ENCODE results near the gene HIF3A. TPM values are rescaled to one million over a fixed set of nuclear protein-coding genes. Genes with fewer than 3 reads are reported as not detected.
"Not testable (repeated sequence)": the region's sequence is repeated elsewhere in the genome, so short reads cannot be mapped to it uniquely, and the experiment has no call there.

Gene HIF3A
- total RNA-seq, 2 donors from 2014 or later, result not detected

GRCh38 chr19:46372901-46373490 lies 76.2 kb downstream of the HIF3A start:
- no peak overlapping the region for H3K27ac Mint-ChIP-seq
- no peaks in the 10 kb centered on the region for H3K27me3 Mint-ChIP-seq
- peaks cover 5% of the 10 kb centered on the region for H3K4me1 Mint-ChIP-seq
- H3K9me3 Mint-ChIP-seq, result no peaks in the 10 kb centered on the region
- no peak for ATAC-seq (replicated peaks)
- H3K4me3 Mint-ChIP-seq, result no peak overlapping the region
- peaks cover 43% of the 10 kb centered on the region for H3K36me3 Mint-ChIP-seq (ENCODE audit: low read depth)

GRCh38 chr19:46373491-46374359 lies 76.9 kb downstream of the HIF3A start:
- no peaks in the 10 kb centered on the region for H3K9me3 Mint-ChIP-seq
- no peak overlapping the region for H3K27ac Mint-ChIP-seq
- ATAC-seq (replicated peaks), result no peak
- no peaks in the 10 kb centered on the region for H3K27me3 Mint-ChIP-seq
- H3K36me3 Mint-ChIP-seq (ENCODE audit: low read depth), result peaks cover 48% of the 10 kb centered on the region
- peaks cover 5% of the 10 kb centered on the region for H3K4me1 Mint-ChIP-seq
- no peak overlapping the region for H3K4me3 Mint-ChIP-seq

GRCh38 chr19:46374536-46375475 lies 78.0 kb downstream of the HIF3A start:
- no peaks in the 10 kb centered on the region for H3K9me3 Mint-ChIP-seq
- no peaks in the 10 kb centered on the region for H3K27me3 Mint-ChIP-seq
- no peak overlapping the region for H3K4me3 Mint-ChIP-seq
- H3K27ac Mint-ChIP-seq, result no peak overlapping the region
- H3K36me3 Mint-ChIP-seq (ENCODE audit: low read depth), result peaks cover 54% of the 10 kb centered on the region
- peaks cover 5% of the 10 kb centered on the region for H3K4me1 Mint-ChIP-seq
- no peak for ATAC-seq (replicated peaks)

DNA sequence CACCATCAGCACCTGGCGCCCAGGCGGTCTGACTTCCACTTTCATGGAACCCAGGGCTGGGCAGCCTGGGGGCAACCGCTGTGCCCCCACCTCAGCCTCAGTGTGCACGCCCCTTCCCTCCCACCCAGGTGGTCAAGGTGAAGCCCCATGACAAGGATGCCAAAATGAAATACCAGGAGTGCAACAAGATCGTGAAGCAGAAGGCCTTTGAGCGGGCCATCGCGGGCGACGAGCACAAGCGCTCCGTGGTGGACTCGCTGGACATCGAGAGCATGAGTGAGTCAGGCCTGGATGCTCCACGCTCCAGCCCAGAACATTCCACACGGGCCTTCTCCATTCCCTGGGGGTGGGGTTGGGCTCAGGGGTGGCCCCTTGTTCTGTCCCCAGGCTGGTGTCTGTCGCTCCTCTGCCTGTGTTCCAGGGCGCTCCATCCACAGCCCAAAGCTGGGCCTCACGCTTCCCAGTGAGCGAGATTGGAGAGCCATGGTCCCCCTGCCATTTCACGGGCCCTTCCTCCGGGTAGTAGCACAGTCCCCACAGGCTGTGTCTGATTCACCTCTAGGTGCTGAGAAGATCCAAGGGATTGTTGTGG lies 78.7 kb downstream of the HIF3A start:
- not testable (repeated sequence) for ATAC-seq (replicated peaks); H3K4me1 Mint-ChIP-seq; H3K9me3 Mint-ChIP-seq; H3K27ac Mint-ChIP-seq; H3K4me3 Mint-ChIP-seq; H3K27me3 Mint-ChIP-seq
- H3K36me3 Mint-ChIP-seq (ENCODE audit: low read depth), result peaks cover 56% of the 10 kb centered on the region

GRCh38 chr19:46376241-46377153 lies 79.7 kb downstream of the HIF3A start:
- H3K4me3 Mint-ChIP-seq, result no peak overlapping the region
- H3K27ac Mint-ChIP-seq, result no peak overlapping the region
- peaks cover 59% of the 10 kb centered on the region for H3K36me3 Mint-ChIP-seq (ENCODE audit: low read depth)
- no peaks in the 10 kb centered on the region for H3K9me3 Mint-ChIP-seq
- ATAC-seq (replicated peaks), result no peak
- no peaks in the 10 kb centered on the region for H3K4me1 Mint-ChIP-seq
- no peaks in the 10 kb centered on the region for H3K27me3 Mint-ChIP-seq

DNA sequence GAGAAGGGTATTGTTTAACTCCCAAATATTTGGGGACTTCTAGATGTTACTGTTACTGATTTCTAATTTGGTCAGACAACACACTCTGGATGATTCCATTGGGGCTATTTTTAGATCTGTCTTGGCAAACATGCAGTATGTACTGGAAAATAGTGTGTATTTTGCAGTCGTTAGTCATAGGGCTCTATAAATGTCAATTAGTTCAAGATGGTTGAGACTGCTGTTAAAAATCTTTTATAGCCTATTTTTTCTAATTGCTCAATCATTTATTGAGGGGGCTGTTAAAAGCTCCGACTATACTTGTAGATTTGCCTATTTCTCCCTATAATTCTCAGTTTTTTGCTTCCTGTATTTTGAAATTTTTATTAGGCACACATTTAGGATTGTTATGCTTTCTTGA lies 81.4 kb downstream of the HIF3A start:
- Mint-ChIP-seq H3K4me3 (no peak overlapping the region), H3K27ac (no peak overlapping the region), H3K27me3 (no peaks in the 10 kb centered on the region), H3K36me3 (ENCODE audit: low read depth) (peaks cover 76% of the 10 kb centered on the region), H3K4me1 (no peaks in the 10 kb centered on the region), H3K9me3 (no peaks in the 10 kb centered on the region)
- ATAC-seq (replicated peaks), result no peak

DNA sequence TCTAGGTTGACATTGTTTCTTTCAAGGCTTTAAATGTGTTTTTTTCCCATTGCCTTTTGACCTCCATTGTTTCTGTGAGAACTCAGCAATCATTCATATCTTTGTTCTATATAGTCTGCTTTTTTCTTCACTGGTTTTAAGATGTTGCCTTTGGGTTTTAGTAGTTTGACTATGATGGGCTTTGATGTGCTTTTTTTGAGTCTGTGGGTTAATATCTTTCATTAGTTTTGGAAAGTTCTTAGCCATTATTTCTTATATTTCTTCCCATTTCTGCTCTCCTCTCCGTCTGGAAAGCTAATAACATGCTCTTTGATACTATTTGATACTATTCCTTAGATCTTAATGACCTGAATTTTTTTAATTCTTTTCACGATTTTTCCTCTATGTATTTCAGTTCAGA lies 83.8 kb downstream of the HIF3A start:
- Mint-ChIP-seq H3K4me1 (no peaks in the 10 kb centered on the region), H3K27ac (no peak overlapping the region), H3K36me3 (ENCODE audit: low read depth) (peaks cover 97% of the 10 kb centered on the region), H3K4me3 (no peak overlapping the region), H3K9me3 (no peaks in the 10 kb centered on the region), H3K27me3 (no peaks in the 10 kb centered on the region)
- no peak for ATAC-seq (replicated peaks)

GRCh38 chr19:46381346-46381745 lies 84.5 kb downstream of the HIF3A start:
- ATAC-seq (replicated peaks), result no peak
- H3K36me3 Mint-ChIP-seq (ENCODE audit: low read depth), result peaks cover 97% of the 10 kb centered on the region
- no peaks in the 10 kb centered on the region for H3K27me3 Mint-ChIP-seq
- H3K4me1 Mint-ChIP-seq, result no peaks in the 10 kb centered on the region
- H3K27ac Mint-ChIP-seq, result no peak overlapping the region
- no peaks in the 10 kb centered on the region for H3K9me3 Mint-ChIP-seq
- no peak overlapping the region for H3K4me3 Mint-ChIP-seq

DNA sequence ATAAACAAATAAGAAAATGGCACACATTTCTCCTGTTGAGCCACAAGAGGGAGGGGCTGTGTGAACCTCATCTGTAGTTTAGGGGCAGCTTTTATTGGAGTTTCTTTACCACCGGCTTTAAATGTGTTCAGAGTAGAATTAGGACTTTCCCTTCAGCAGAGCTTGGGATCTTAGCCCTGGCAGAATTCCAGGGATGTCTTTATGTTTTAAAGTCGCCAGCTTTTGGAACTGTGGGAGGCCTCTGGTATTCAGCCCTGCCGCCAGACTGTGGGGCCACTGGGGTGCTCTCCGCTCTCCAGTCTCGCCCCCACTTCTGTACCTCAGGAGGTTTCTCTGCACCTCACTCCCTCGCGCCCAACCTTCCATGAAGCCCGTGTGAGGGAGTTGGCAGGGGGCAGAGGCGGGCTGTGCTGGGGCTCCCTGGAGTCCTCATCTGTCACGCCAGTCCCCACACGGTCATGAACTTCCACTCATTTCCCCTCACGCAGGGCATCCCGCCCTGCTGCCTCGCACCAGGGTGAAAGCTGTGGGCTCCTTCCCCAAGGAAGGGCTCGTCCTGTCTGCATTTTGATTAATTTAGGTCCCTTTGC lies 85.0 kb downstream of the HIF3A start:
- peaks cover 95% of the 10 kb centered on the region for H3K36me3 Mint-ChIP-seq (ENCODE audit: low read depth)
- no peak overlapping the region for H3K27ac Mint-ChIP-seq
- H3K9me3 Mint-ChIP-seq, result no peaks in the 10 kb centered on the region
- H3K27me3 Mint-ChIP-seq, result no peaks in the 10 kb centered on the region
- H3K4me3 Mint-ChIP-seq, result no peak overlapping the region
- H3K4me1 Mint-ChIP-seq, result no peaks in the 10 kb centered on the region
- ATAC-seq (replicated peaks), result no peak

DNA sequence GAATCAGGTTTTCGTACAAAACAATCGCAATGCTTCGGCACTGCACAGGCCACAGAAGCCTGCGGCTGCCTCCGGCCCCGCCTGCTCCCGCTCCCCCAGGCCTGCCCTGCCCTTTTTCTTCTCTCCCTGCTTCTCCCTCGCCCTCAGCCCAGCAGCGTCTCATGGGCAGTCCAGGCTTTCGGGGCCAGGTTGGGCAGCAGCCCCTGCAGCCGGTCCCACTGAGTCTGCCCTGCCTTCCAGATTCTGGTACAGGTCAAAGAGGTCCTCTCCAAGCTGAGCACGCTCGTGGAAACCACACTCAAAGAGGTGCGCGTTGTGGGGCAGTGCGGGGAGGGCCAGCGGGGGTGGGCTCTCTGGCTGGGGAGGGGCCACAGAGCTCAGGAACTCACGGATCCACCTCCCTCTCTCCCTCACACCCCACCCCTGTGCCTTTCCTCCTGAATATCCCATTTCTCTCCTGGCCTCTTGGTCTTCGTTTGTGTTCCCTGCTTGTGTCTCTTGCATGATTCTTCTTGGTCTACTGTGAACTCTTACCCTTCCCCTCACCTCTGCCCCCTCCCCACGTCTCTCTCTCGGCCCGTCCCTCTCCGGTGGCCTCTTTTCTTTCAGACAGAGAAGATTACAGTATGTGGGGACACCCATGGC lies 86.5 kb downstream of the HIF3A start:
- ATAC-seq (replicated peaks), result no peak
- H3K27ac Mint-ChIP-seq, result no peak overlapping the region
- H3K9me3 Mint-ChIP-seq, result no peaks in the 10 kb centered on the region
- H3K4me1 Mint-ChIP-seq, result no peaks in the 10 kb centered on the region
- H3K36me3 Mint-ChIP-seq (ENCODE audit: low read depth), result peaks cover 94% of the 10 kb centered on the region
- no peaks in the 10 kb centered on the region for H3K27me3 Mint-ChIP-seq
- no peak overlapping the region for H3K4me3 Mint-ChIP-seq

GRCh38 chr19:46383846-46384245 lies 87.0 kb downstream of the HIF3A start:
- no peak overlapping the region for H3K4me3 Mint-ChIP-seq
- H3K27me3 Mint-ChIP-seq, result no peaks in the 10 kb centered on the region
- no peaks in the 10 kb centered on the region for H3K4me1 Mint-ChIP-seq
- no peak for ATAC-seq (replicated peaks)
- H3K27ac Mint-ChIP-seq, result no peak overlapping the region
- H3K36me3 Mint-ChIP-seq (ENCODE audit: low read depth), result peaks cover 94% of the 10 kb centered on the region
- H3K9me3 Mint-ChIP-seq, result no peaks in the 10 kb centered on the region

GRCh38 chr19:46384396-46384795 lies 87.6 kb downstream of the HIF3A start:
- H3K36me3 Mint-ChIP-seq (ENCODE audit: low read depth), result peaks cover 94% of the 10 kb centered on the region
- no peaks in the 10 kb centered on the region for H3K9me3 Mint-ChIP-seq
- H3K4me1 Mint-ChIP-seq, result no peaks in the 10 kb centered on the region
- ATAC-seq (replicated peaks), result no peak
- H3K27me3 Mint-ChIP-seq, result no peaks in the 10 kb centered on the region
- no peak overlapping the region for H3K4me3 Mint-ChIP-seq
- no peak overlapping the region for H3K27ac Mint-ChIP-seq

GRCh38 chr19:46385636-46386035 lies 88.8 kb downstream of the HIF3A start:
- peaks cover 89% of the 10 kb centered on the region for H3K36me3 Mint-ChIP-seq (ENCODE audit: low read depth)
- no peaks in the 10 kb centered on the region for H3K27me3 Mint-ChIP-seq
- H3K27ac Mint-ChIP-seq, result no peak overlapping the region
- no peak for ATAC-seq (replicated peaks)
- no peaks in the 10 kb centered on the region for H3K9me3 Mint-ChIP-seq
- no peaks in the 10 kb centered on the region for H3K4me1 Mint-ChIP-seq
- H3K4me3 Mint-ChIP-seq, result no peak overlapping the region

Data from activated T-helper 17 cell treated with anti-CD3 and anti-CD28 coated beads, Interleukin-2, amount 50 U/mL, for 72 hours (primary cell).